Parathyroid adenoma (tissue), 2 donors: Measurements from ENCODE around the gene NTN1.

Source experiments
- H2AFZ ChIP-seq: fragments of 300-600 bp; sonication (generic); one replicate; pipeline ENCODE4 v1.7.0; 2017; ENCODE audit warnings: antibody characterized with exemption, mild to moderate bottlenecking
- H3K27ac ChIP-seq: fragments of 300-600 bp; sonication (generic); one replicate; pipeline ENCODE4 v1.7.0; 2017
- H3K27me3 ChIP-seq: fragments of 300-600 bp; sonication (generic); one replicate; pipeline ENCODE4 v1.7.0; 2017; ENCODE audit warnings: low read length; ENCODE audit not compliant: control insufficient read depth, insufficient read depth
- H3K36me3 ChIP-seq: fragments of 300-600 bp; sonication (generic); one replicate; pipeline ENCODE4 v1.7.0; 2017; ENCODE audit warnings: low read length; ENCODE audit not compliant: control insufficient read depth, insufficient read depth
- H3K4me1 ChIP-seq: fragments of 300-600 bp; sonication (generic); one replicate; pipeline ENCODE4 v1.7.0; 2017; ENCODE audit warnings: control low read depth
- H3K4me2 ChIP-seq: fragments of 300-600 bp; sonication (generic); one replicate; pipeline ENCODE4 v1.7.0; 2017; ENCODE audit warnings: low read length
- H3K4me3 ChIP-seq: fragments of 300-600 bp; sonication (generic); one replicate; pipeline ENCODE4 v1.7.0; 2017; ENCODE audit warnings: low read depth, low read length
- H3K79me2 ChIP-seq: fragments of 300-600 bp; sonication (generic); one replicate; pipeline ENCODE4 v1.7.0; 2017; ENCODE audit warnings: control low read depth
- H3K9ac ChIP-seq: fragments of 300-600 bp; sonication (generic); one replicate; pipeline ENCODE4 v1.7.0; 2017; ENCODE audit warnings: mild to moderate bottlenecking
- H3K9me3 ChIP-seq: fragments of 300-600 bp; sonication (generic); one replicate; pipeline ENCODE4 v1.7.0; 2017; ENCODE audit warnings: low read length; ENCODE audit not compliant: control insufficient read depth
- TF ChIP-seq, protein P1 (sequence below): fragments of 300-600 bp; sonication (generic); IDR thresholded peaks from one replicate; pipeline ENCODE4 v1.7.0; 2017; ENCODE audit warnings: antibody characterized with exemption, mild to moderate bottlenecking
- donor health status: primary hyperparathyroidism.

The NTN1 gene

DNA sequence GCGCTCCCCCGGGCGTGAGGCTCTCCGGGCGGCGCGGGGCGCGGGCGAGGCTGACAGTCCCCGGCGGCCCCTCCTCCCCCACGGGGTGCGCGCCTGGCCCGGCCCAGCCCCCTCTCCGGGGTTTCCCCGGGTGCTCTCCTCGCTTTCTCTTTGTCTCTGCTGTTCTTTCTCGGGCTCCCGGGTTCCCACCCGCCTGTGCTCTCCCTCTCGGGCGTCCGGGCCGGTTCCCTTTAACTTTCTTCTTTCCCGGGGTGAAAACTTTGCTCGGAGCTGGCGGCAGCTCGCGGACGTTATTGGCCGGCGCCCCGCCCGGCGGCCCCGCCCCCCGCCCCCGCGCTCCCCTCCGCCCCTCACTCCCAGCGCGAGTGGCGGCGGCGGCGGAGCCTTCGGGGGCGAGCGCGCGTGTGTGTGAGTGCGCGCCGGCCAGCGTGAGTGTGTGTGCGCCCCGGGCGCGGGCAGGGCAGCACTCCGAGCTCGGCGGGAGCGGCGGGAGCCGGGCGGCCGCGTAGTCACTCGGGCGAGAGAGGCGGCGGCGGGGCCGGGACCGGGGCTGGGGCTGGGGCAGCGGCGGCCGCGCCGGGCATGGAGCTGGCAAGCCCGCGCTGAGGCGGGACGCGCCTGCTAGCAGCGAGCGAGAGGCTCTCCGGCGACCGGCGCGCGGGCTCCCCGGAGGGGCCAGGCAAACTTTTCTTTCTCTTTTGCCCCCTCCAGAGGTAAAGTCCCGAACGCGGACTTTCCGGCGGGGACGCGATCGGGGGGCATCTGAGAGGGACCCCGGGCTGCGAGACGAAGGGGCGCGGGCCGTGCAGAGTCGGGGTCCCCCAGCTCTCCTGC is at the start of gene NTN1:
Gene NTN1 (plus strand): TSS at position 353 of the 834 bp plus-strand sequence. CDS start 864 bp downstream, outside the sequence.
- no peaks in the 10 kb centered on the region for H3K79me2 ChIP-seq
- peak within 1 kb of the TSS; percentile 65 for H2AFZ ChIP-seq
- H3K27ac ChIP-seq: no peak within 1 kb of the TSS
- H3K36me3 ChIP-seq: no peaks in the 10 kb centered on the region
- peak within 1 kb of the TSS; percentile 73 for H3K4me2 ChIP-seq
- H3K27me3 ChIP-seq: no peaks in the 10 kb centered on the region
- no peaks in the 10 kb centered on the region for H3K9me3 ChIP-seq
- no peak within 1 kb of the TSS for H3K9ac ChIP-seq
- TF ChIP-seq, protein P1, sequence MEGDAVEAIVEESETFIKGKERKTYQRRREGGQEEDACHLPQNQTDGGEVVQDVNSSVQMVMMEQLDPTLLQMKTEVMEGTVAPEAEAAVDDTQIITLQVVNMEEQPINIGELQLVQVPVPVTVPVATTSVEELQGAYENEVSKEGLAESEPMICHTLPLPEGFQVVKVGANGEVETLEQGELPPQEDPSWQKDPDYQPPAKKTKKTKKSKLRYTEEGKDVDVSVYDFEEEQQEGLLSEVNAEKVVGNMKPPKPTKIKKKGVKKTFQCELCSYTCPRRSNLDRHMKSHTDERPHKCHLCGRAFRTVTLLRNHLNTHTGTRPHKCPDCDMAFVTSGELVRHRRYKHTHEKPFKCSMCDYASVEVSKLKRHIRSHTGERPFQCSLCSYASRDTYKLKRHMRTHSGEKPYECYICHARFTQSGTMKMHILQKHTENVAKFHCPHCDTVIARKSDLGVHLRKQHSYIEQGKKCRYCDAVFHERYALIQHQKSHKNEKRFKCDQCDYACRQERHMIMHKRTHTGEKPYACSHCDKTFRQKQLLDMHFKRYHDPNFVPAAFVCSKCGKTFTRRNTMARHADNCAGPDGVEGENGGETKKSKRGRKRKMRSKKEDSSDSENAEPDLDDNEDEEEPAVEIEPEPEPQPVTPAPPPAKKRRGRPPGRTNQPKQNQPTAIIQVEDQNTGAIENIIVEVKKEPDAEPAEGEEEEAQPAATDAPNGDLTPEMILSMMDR: no peak
- peak within 1 kb of the TSS; percentile 54 for H3K4me3 ChIP-seq
- no peaks in the 10 kb centered on the region for H3K4me1 ChIP-seq

DNA sequence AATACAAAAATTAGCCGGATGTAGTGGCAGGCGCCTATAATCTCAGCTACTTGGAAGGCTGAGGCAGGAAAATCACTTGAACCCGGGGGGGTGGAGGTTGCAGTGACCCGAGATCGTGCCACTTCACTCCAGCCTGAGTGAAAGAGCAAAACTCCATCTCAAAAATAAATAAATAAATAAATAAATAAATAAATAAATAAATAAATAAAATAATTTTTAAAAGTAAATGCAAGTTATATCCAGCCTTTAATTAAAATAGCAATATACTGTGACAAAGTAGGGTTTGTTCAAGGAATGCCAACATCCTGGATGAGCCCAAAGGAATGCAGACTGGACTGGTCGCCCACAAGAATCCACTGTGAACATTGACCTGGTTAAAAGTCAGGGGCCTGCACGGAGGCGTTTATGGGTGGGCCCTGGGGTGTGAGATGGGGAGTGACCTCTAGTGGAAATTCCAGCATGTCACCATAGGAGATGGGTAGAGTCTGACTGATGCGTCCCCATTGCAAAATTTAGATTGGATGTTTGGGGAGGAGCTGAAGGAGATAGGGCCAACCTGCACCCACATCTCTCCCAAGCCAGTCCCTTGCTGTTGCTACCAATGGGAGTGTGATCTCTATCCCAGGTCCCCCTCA is 46.1 kb upstream of the NTN1 start:
- Histone ChIP-seq H3K9ac (no peak overlapping the region), H3K36me3 (no peaks in the 10 kb centered on the region), H2AFZ (no peak overlapping the region), H3K27ac (no peak overlapping the region), H3K9me3 (no peaks in the 10 kb centered on the region), H3K4me1 (no peaks in the 10 kb centered on the region), H3K79me2 (no peaks in the 10 kb centered on the region), H3K27me3 (no peaks in the 10 kb centered on the region), H3K4me2 (no peak overlapping the region), H3K4me3 (no peak overlapping the region)
- TF ChIP-seq, protein P1: no peak

GRCh38 chr17:8976638-8977037 is 44.7 kb upstream of the NTN1 start:
- Histone ChIP-seq H3K4me3 (no peak overlapping the region), H3K27me3 (no peaks in the 10 kb centered on the region), H2AFZ (no peak overlapping the region), H3K36me3 (no peaks in the 10 kb centered on the region), H3K79me2 (no peaks in the 10 kb centered on the region), H3K9ac (no peak overlapping the region), H3K4me1 (no peaks in the 10 kb centered on the region), H3K4me2 (no peak overlapping the region), H3K27ac (no peak overlapping the region), H3K9me3 (no peaks in the 10 kb centered on the region)
- TF ChIP-seq, protein P1: no peak

GRCh38 chr17:8979715-8980114 is 41.6 kb upstream of the NTN1 start:
- Histone ChIP-seq H3K4me3 (no peak overlapping the region), H3K9me3 (no peaks in the 10 kb centered on the region), H3K36me3 (no peaks in the 10 kb centered on the region), H3K79me2 (no peaks in the 10 kb centered on the region), H3K27me3 (no peaks in the 10 kb centered on the region), H3K4me1 (no peaks in the 10 kb centered on the region), H3K9ac (no peak overlapping the region), H2AFZ (no peak overlapping the region), H3K4me2 (no peak overlapping the region), H3K27ac (no peak overlapping the region)
- TF ChIP-seq, protein P1: no peak
